HG02642 (cell line): ENCODE measurements around the gene TPST2.

ENCODE experiments used
- ATAC-seq: cut with Tn5 transposase; IDR thresholded peaks from one replicate; pipeline ENCODE4 v1.9.1; 2021; ENCODE audit warnings: mild to moderate bottlenecking; ENCODE audit not compliant: unreplicated experiment, poor library complexity

TPST2 gene

GRCh38 chr22:26612652-26613051 lies 22.7 kb upstream of the TPST2 start:
- ATAC-seq, result no peak

- no peak for ATAC-seq
These were observed 21.1 kb upstream of the TPST2 start for GRCh38 chr22:26610996-26611395.

DNA sequence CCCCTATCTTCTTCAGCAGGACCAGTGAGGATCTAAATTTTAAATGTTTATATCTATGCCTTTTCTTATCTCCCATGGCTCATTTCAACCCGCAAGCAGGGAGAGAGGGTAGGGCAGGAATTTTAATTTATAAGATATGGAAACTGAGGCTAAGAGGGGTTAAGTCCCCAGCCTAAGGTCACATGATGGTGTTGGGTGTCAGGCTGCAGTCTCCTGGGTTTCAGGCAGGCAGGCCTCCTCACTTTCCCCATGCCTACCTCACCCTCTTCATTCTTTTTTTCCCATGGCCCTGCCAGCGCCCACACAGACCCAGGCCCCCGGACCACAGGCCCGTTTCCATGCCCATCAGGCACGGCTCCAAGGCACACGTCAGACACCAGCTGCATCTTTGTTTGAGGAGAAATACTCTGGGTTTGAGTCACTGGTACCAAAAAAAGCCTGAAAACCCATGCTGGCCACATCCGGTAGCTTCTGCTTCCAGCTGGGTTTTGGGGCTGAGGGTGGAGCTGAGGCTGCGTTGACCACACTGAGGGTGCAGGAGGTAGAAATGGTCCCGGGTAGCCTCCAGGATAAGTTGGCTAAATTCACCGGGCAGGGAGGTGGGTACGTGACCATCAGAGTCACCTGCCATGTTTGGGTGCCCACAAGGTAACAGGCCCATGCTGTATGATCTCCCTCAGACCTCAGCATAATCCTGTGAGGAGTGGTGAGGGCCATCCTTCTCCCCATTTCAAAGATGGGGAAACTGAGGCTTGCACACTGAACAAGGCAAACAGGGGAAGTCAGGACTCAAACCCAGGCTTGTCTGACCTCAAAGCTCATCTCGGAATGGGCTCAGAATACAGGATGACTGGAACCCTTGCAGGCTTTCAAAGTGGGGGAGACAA lies 20.4 kb upstream of the TPST2 start:
- ATAC-seq, result peak; percentile 85

DNA sequence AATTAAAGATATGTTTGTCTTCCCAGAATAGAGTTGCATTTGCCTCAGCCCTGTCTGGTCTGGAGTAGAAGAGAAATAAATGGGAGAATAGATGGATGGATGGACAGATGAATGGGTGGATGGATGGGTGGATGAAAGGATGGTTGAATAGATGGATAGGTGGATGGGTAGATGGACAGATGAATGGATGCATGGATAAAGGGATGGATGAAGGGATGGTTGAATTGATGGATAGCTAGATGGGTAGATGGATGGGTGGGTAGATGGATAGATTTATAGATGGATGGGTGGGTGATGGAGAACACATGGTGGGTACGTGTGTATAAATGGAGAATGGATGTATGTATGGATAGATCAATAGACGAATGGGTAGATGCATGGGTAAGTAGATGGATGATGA lies 19.4 kb upstream of the TPST2 start:
- ATAC-seq, result no peak

DNA sequence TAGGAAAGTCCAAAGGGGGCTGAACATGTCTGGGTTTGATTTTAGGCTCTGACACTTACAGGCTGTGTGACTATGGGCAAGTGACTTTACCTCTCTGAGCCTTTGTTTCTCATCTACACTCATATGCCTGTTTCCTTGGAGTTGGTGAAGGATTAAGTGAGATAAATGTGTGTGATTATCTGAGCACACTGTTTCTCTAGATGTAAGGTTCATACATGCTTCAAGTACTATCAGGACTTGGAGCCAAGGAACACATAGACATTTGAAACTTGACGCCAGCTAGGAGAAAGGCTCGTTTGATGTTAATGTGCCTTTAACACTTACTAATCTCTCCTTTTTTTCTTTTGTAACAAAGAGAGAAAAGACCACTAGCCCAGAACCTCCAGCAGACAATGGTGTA lies 18.2 kb upstream of the TPST2 start:
- ATAC-seq, result no peak

DNA sequence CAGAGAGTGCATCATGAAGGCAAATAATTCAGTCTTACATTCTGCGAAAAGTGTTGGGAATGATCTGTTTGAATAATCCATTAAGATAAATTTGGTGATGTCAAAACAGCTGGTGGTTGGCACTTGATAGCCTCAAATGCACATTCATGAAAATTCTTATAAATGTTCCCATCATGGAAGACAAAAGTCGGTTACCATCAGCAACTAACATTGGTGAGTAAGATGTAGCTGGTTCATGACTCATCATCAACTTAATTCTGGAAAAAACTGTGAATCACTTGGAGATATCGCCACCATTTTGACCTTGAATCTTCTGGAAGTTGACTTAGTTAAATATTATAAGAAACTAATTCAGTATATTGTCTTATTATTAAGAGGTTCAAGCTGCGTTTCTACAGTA lies 16.7 kb upstream of the TPST2 start:
- no peak for ATAC-seq

DNA sequence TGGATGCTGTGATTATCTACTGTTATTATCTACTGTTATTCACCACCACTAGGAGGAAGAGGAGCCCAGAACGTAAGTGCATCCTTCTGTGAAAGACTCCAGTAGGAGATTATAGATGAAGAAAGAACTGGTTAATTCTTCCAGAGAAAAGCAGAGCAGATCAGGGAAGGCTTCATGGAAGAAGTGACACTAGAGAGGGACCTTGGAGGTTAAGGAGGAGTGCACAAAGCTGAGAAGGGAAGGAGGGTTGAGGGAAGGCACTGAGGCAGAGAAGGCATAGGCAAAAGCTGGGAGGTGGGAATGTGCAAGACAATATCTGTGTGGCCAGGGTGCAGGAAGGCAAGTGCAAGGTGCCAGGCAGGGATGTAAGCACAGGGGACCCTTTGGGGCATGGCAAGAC lies 14.4 kb upstream of the TPST2 start:
- ATAC-seq, result no peak

DNA sequence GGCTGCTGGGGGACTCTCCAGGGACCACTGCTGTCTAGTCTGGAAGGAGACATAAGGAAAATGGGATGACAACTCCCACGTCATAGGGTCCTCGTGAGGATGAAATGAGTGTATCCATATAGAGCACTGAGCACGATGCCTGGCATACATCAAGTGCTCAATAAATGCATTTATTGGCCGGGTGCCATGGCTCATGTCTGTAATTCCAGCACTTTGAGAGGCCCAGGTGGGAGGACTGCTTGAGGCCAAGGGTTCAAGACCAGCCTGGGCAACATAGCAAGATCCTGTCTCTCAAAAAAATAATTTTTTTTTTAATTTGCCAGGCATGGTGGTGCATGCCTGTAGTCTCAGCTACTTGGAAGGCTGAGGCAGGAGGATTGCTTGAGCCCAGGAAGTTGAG lies 12.2 kb upstream of the TPST2 start:
- ATAC-seq, result no peak

DNA sequence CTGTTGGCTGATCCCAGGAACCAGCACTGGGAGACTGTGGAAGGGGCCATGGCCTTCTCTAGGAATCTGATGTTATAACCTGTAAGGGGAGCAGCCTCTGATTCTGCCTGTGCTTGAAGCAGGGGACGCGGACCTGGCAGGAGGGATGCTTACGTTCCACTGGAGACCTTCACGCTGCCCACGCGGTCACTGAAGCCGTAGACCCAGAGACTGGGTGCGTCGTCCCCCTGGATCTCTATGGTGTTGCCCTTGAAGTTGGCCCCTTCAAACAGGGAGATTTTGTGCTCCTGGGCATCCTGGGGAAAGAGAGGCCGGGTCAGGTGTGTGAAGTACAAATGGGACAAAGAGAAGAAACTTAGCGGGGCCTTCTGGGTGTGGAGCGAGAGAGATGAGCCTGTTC lies 11.8 kb upstream of the TPST2 start:
- no peak for ATAC-seq

DNA sequence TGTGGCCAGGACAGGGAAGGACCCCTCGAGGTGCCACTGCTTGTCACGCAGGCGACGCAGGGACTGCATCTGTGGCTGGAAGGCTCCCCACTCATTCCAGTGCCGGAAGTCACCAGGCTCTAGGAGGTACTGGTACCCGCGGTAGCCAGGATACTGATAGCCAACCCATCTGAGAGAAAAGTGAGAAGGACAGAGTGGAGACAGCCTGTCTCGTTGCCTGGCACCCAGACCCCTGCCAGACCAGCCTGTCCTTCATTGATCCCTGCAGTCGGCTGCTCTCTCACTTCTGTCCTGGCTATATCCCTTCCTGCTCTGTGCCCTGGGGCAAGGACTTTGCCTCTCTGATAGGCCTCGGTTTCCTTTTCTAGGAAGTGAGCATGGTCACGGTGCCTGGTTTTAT lies 9.6 kb upstream of the TPST2 start:
- ATAC-seq, result no peak

GRCh38 chr22:26597480-26597879 lies 7.5 kb upstream of the TPST2 start:
- ATAC-seq, result no peak

DNA sequence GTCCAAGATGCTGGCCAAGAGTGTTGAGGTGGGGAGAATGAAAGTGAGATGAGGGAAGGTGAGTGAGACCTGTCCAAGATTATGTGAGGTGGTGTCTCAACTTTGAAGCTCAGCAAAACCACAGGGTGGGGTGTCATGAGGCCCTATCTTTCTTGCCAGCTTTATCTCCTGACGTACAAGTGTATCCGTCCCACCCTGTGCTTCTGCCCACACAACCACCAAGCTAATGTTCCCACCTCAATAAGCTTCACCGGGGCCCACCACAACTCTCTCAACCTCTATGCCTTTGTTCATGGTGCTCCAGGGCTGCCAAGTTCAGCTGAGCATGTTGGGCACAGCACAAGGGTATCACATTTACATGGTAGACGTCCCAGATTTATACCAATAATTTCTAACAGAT lies 7.1 kb upstream of the TPST2 start:
- ATAC-seq, result no peak

- no peak for ATAC-seq
These were observed 3.8 kb upstream of the TPST2 start for GRCh38 chr22:26593763-26594162.

GRCh38 chr22:26592421-26592891 lies 2.5 kb upstream of the TPST2 start:
- ATAC-seq, result peak; percentile 51

- ATAC-seq, result peak; percentile 18
These were observed 526 bp downstream of the TPST2 start for GRCh38 chr22:26589367-26589844.

DNA sequence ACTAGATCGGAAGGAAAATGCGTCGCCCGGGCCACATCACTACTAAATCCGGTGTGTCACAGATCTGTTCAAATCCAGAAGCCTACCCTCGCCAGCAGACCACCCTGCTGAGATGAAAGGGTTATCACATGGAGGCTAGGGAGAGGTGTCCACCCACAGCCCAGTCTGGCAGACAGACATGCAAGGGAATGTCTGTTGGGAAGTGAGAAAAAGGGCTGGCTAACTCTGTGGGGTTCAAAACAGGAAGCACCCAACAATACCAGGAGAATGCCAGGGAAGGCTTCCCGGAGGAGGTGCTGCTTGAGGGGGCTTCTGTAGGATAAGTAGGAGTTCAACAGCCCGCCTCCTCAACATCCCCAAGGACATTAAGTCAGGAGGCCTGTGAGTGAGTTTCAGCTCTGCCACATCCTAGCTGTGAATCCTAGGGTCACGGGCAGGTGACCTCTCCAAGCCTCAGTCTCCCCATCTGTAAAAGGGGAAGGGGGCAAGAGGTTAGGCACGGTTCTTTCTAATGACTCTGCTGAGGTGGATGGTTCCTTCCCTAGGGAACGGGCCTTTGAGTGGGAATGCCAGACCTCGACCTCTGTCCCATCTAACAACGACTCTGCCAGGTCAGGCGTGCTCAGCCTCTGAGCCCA lies 1.1 kb downstream of the TPST2 start:
- no peak for ATAC-seq

DNA sequence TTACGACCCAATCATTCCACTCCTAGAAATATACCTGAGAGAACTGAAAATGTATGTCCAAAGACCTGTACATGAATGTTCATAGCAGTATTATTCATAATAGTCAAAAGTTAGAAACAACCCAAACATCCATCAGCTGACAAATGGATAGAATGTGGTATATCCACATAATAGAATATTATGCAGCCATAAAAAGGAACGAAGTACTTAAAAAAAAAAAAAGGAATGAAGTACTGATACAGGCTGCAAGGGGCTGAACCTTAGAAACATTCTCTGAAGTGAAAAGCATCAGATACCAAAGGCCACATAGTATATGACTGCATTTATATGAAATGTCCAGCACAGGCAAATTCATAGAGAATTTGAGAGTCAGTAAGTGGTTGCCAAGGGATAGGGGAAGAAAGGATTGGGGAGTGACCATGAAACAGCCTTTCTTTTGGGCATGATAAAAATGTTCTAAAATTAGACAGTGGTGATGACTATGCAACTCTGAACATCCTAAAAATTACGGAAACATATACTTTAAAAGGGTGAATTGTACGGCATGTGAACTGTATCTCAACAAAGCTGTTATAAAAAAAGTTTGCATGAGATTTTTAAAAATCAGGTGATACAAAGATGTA lies 1.8 kb downstream of the TPST2 start:
- ATAC-seq, result no peak

DNA sequence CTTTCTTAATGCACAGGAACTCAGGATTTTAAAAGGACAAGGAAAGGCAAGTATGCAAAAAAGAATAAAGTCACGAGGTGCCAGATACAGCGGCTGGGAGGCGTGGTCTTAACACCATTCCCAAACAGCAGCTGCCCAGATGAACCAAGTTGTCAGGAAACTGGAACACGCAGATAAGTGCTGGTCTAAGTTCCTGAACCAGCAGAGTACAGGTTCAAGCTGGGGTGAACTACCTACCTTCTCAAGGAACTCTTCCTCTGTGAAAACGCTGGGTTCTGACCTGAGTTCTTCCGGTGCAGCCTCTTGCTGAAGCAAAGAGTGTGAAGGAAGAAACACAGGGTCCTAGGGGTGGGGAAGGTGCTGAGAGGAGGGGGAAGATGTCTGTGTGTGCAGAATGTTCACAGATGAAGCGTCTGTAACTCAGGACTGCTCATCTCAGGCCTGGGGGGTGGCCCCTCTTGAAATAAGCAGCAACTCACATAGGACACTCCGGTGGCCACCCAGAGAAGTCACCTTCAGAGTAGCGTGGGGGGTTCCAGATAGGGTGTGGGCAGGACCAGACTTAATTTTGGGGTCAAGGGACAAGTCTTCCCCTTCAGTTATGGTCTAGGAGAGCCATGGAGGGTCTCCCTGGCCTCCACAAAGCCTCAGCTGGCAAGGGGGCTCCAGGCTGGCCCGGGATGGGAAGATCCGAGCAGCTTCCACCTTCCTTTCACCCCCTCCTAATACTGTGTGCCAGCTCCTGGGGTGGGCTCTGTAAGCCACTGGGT lies 3.2 kb downstream of the TPST2 start:
- no peak for ATAC-seq

- ATAC-seq, result no peak
These were observed 4.7 kb downstream of the TPST2 start for GRCh38 chr22:26585104-26585790.

DNA sequence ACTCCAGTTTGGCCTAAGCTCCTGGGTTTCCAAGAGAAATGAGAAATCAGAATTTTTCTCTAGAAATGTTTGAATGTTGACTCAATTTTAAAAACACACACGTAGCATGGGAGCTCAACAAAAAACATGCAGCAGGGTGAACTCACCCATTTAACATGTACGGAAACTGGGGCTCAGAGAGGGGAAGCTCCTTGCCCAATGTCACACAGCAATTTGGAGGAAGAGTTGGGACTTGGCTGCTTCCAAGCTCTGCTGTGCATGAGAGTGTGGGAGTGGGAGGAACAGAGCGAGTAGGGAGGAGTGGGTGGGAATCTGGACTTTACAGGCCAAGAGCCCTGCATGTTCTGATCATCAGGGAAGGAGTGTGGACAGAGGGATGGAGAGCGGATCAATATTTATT lies 5.9 kb downstream of the TPST2 start:
- ATAC-seq, result no peak
